NT2/D1 (cell line): ENCODE data around the gene SERPINA3.

ENCODE experiments used
- SUZ12 ChIP-seq: IDR thresholded peaks from 2 replicates; pipeline ENCODE4 v1.6.1; 2011; ENCODE audit not compliant: insufficient read length, insufficient read depth; ENCODE audit errors: extremely low read depth
- ZNF274 ChIP-seq: IDR thresholded peaks from 2 replicates; pipeline ENCODE4 v1.6.1; 2011; ENCODE audit warnings: mild to moderate bottlenecking, low read depth, low read length

GRCh38 chr14:94594441-94594840 lies 17.8 kb upstream of the SERPINA3 start:
- TF ChIP-seq ZNF274: no peak
- TF ChIP-seq SUZ12: no peak
